Measurements from ENCODE around the gene LYPD6B. TPM values are rescaled to one million over a fixed set of nuclear protein-coding genes. Genes with fewer than 3 reads are reported as not detected.

The LYPD6B gene
- total RNA-seq, 1 experiment from 2014 or later, result 2.0 TPM

DNA sequence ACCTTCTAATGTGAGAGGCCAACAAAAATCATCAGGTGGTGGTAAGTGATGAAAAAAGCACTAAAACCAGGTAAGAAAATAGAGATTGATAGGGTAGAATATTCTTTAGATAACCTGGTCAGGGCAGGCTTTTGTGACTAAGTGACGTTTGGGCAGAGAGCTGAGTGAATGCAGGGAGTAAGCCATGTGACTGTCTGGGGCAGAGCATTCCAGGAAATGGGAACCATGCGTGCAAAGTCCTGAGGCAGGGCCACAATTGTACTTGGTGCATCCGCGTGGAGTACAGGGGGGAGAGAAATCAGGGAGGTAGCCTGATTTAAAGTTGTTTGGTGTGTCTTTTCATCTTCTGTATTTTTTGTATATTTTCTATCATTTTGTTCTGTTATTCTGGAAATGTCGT lies 102.5 kb downstream of the LYPD6B start:
- Histone ChIP-seq H2BK120ac (ENCODE audit: low read depth, low read length, poor library complexity, severe bottlenecking) (no peak overlapping the region), H3K23me2 (ENCODE audit: insufficient read length, low read depth, low read length, poor library complexity, severe bottlenecking) (no peaks in the 10 kb centered on the region), H3K4me1 (ENCODE audit: insufficient read depth, low read length) (peaks cover 5% of the 10 kb centered on the region; the same call in 1 of the 2 replicates), H4K20me1 (ENCODE audit: control insufficient read depth, insufficient read depth, insufficient read length) (no peaks in the 10 kb centered on the region), H3K4me2 (ENCODE audit: insufficient read depth, insufficient read length, low read length) (no peak overlapping the region), H3K23ac (ENCODE audit: insufficient read length, low read depth, low read length) (no peak overlapping the region), H3K9me3 (ENCODE audit: control insufficient read depth, low read depth, low read length) (no peaks in the 10 kb centered on the region), H3K18ac (ENCODE audit: insufficient read length, low read depth, low read length) (no peak overlapping the region), H4K5ac (ENCODE audit: insufficient read length, low read depth, low read length) (no peak overlapping the region), H4K8ac (replicated peaks; ENCODE audit: insufficient read length, low read depth, low read length) (no peak overlapping the region), H3K56ac (ENCODE audit: insufficient read length, low read depth, low read length) (no peak overlapping the region), H2BK5ac (ENCODE audit: insufficient read length, low read length) (no peak overlapping the region), H2AFZ (ENCODE audit: low read length) (no peak overlapping the region), H4K91ac (ENCODE audit: insufficient read length, low read depth, low read length) (no peak overlapping the region), H3K27ac (ENCODE audit: insufficient read length, low read depth, low read length) (no peak overlapping the region), H3K9ac (ENCODE audit: extremely low read depth, insufficient read length, low read length) (no peak overlapping the region), H3K4ac (ENCODE audit: low read depth, low read length) (no peak overlapping the region), H3T11ph (ENCODE audit: low read length) (no peak overlapping the region), H3K14ac (ENCODE audit: insufficient read depth, low read length) (no peak overlapping the region), H3K27me3 (ENCODE audit: insufficient read depth, low read length) (no peaks in the 10 kb centered on the region), H2BK20ac (ENCODE audit: low read depth, low read length, poor library complexity, severe bottlenecking) (no peak overlapping the region), H2BK12ac (ENCODE audit: insufficient read length, low read depth, low read length) (no peak overlapping the region), H2AK5ac (ENCODE audit: insufficient read length, low read length) (no peak overlapping the region), H3K79me1 (ENCODE audit: insufficient read depth, low read depth, low read length, poor library complexity, severe bottlenecking) (no peaks in the 10 kb centered on the region), H3K79me2 (ENCODE audit: insufficient read depth, low read length) (no peaks in the 10 kb centered on the region), H2BK15ac (ENCODE audit: low read depth, low read length) (no peak overlapping the region)
- DNase-seq, result no peak
- peaks cover 6 to 13% of the 10 kb centered on the region in 2 experiments for H3K4me1 Mint-ChIP-seq
- H3K36me3 Mint-ChIP-seq (ENCODE audit: insufficient read depth in 1 of 3, low read depth in 3 of 3), result no peaks in the 10 kb centered on the region
- no CpG with 5 or more reads among the region's 5 CpGs for WGBS (ENCODE audit: extremely low coverage, insufficient read length, low lambda C conversion rate)
- TF ChIP-seq, protein P1, sequence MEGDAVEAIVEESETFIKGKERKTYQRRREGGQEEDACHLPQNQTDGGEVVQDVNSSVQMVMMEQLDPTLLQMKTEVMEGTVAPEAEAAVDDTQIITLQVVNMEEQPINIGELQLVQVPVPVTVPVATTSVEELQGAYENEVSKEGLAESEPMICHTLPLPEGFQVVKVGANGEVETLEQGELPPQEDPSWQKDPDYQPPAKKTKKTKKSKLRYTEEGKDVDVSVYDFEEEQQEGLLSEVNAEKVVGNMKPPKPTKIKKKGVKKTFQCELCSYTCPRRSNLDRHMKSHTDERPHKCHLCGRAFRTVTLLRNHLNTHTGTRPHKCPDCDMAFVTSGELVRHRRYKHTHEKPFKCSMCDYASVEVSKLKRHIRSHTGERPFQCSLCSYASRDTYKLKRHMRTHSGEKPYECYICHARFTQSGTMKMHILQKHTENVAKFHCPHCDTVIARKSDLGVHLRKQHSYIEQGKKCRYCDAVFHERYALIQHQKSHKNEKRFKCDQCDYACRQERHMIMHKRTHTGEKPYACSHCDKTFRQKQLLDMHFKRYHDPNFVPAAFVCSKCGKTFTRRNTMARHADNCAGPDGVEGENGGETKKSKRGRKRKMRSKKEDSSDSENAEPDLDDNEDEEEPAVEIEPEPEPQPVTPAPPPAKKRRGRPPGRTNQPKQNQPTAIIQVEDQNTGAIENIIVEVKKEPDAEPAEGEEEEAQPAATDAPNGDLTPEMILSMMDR (conservative IDR thresholded peaks at IDR 0.05), result no peak
- H3K9me3 Mint-ChIP-seq, result no peaks in the 10 kb centered on the region
- no peak overlapping the region for H3K27ac Mint-ChIP-seq
- no peak overlapping the region for H3K4me3 Mint-ChIP-seq
- H3K27me3 Mint-ChIP-seq (ENCODE audit: low read depth), result no peaks in the 10 kb centered on the region

Measured in H9 (cell line).